Neural cell (in vitro differentiated cells): Measurements from ENCODE around the gene ORC5. TPM values are rescaled to one million over a fixed set of nuclear protein-coding genes. Genes with fewer than 3 reads are reported as not detected.

Experiments
- H2AFZ ChIP-seq: fragments of 200-600, 300-800 bp; sonication (generic), shearing (Covaris generic); 2 replicates; pipeline ENCODE4 v1.6.0; 2014; ENCODE audit warnings: low read depth, mild to moderate bottlenecking, antibody characterized with exemption, low read length, moderate library complexity
- H3F3A ChIP-seq: fragments of 200-600 bp; shearing (Covaris generic); 2 replicates; pipeline ENCODE4 v1.6.1; 2016; ENCODE audit warnings: mild to moderate bottlenecking, moderate library complexity, mixed read lengths, antibody characterized with exemption, low read length; ENCODE audit not compliant: insufficient read depth, poor library complexity, severe bottlenecking
- H3K27ac ChIP-seq: fragments of 200-600, 300-800 bp; sonication (generic), shearing (Covaris generic); 2 replicates; pipeline ENCODE4 v1.5.1; 2014; ENCODE audit warnings: mild to moderate bottlenecking, low read length, moderate library complexity
- H3K27me3 ChIP-seq: fragments of 300-800, 200-600 bp; sonication (generic), shearing (Covaris generic); 2 replicates; pipeline ENCODE4 v1.6.0; 2014; ENCODE audit warnings: mild to moderate bottlenecking, low read depth, low read length, moderate library complexity; ENCODE audit not compliant: insufficient read depth
- H3K36me3 ChIP-seq: fragments of 300-800, 200-600 bp; sonication (generic), shearing (Covaris generic); 2 replicates; pipeline ENCODE4 v1.5.1; 2014; ENCODE audit warnings: mild to moderate bottlenecking, antibody characterized with exemption, low read length, moderate library complexity; ENCODE audit not compliant: insufficient read depth
- H3K4me2 ChIP-seq: fragments of 300-800, 200-600 bp; sonication (generic), shearing (Covaris generic); 2 replicates; pipeline ENCODE4 v1.6.0; 2014; ENCODE audit warnings: mild to moderate bottlenecking, low read length
- H3K4me3 ChIP-seq: fragments of 300-800, 200-600 bp; sonication (generic), shearing (Covaris generic); 2 replicates; pipeline ENCODE4 v1.5.1; 2014; ENCODE audit warnings: mild to moderate bottlenecking, low read length, moderate library complexity
- H3K79me2 ChIP-seq: fragments of 200-600 bp; shearing (Covaris generic); replicated peaks from 2 replicates; pipeline ENCODE4 v1.6.0; 2014; ENCODE audit warnings: mild to moderate bottlenecking, low read length, moderate library complexity; ENCODE audit not compliant: insufficient read depth
- H3K9ac ChIP-seq: fragments of 300-800, 200-600 bp; sonication (generic), shearing (Covaris generic); 2 replicates; pipeline ENCODE4 v1.6.1; 2016; ENCODE audit warnings: mild to moderate bottlenecking, low read length, mixed read lengths
- H3K9me2 ChIP-seq: fragments of 200-600 bp; shearing (Covaris generic); 2 replicates; pipeline ENCODE4 v1.6.1; 2016; ENCODE audit warnings: mild to moderate bottlenecking, low read length, mixed read lengths; ENCODE audit not compliant: insufficient read depth
- H3K9me3 ChIP-seq: fragments of 200-600, 300-800 bp; sonication (generic), shearing (Covaris generic); 2 replicates; pipeline ENCODE4 v1.6.1; 2016; ENCODE audit warnings: mild to moderate bottlenecking, mixed run types, low read length, moderate library complexity, mixed read lengths
- H4K20me1 ChIP-seq: fragments of 200-600 bp; shearing (Covaris generic); 2 replicates; pipeline ENCODE4 v1.6.1; 2016; ENCODE audit warnings: mild to moderate bottlenecking, mixed run types; ENCODE audit not compliant: insufficient read depth
- CTCF ChIP-seq: fragments of 450-650 bp; IDR thresholded peaks from 2 replicates; pipeline ENCODE4 v1.5.1; 2014; ENCODE audit warnings: antibody characterized with exemption, mild to moderate bottlenecking, moderate library complexity; ENCODE audit not compliant: poor library complexity, severe bottlenecking
- EP300 ChIP-seq: fragments of 450-650 bp; conservative IDR thresholded peaks from 2 replicates; pipeline ENCODE4 v1.6.1; 2014; ENCODE audit warnings: antibody characterized with exemption, mild to moderate bottlenecking, moderate library complexity; ENCODE audit not compliant: poor library complexity, severe bottlenecking
- EZH2 ChIP-seq: fragments of 200-600, 300-800 bp; shearing (Covaris generic), sonication (generic); IDR thresholded peaks from 2 replicates; pipeline ENCODE4 v1.6.1; 2014; ENCODE audit warnings: antibody characterized with exemption, low read length, borderline replicate concordance, mild to moderate bottlenecking; ENCODE audit not compliant: insufficient read depth, poor library complexity, severe bottlenecking
- MXI1 ChIP-seq: fragments of 450-650 bp; conservative IDR thresholded peaks from 2 replicates; pipeline ENCODE4 v1.6.1; 2014; ENCODE audit warnings: antibody characterized with exemption, mild to moderate bottlenecking; ENCODE audit not compliant: poor library complexity, severe bottlenecking
- POLR2AphosphoS5 ChIP-seq: IDR thresholded peaks from 2 replicates; pipeline ENCODE4 v1.6.1; 2012
- RAD21 ChIP-seq: fragments of 450-650 bp; conservative IDR thresholded peaks from 2 replicates; pipeline ENCODE4 v1.6.1; 2014; ENCODE audit warnings: antibody characterized with exemption, mild to moderate bottlenecking, moderate library complexity
- REST ChIP-seq: IDR thresholded peaks from 2 replicates; pipeline ENCODE4 v1.6.1; 2012; ENCODE audit warnings: borderline replicate concordance
- SMC3 ChIP-seq: fragments of 450-650 bp; conservative IDR thresholded peaks from 2 replicates; pipeline ENCODE4 v1.6.1; 2014; ENCODE audit warnings: antibody characterized with exemption, mild to moderate bottlenecking, moderate library complexity; ENCODE audit not compliant: poor library complexity
- TAF1 ChIP-seq: IDR thresholded peaks from 2 replicates; pipeline ENCODE4 v1.6.1; 2012; ENCODE audit warnings: low read depth
- polyA plus RNA-seq: library from polyadenylated mRNA; depleted of rRNA; stranded (reverse); fragments of >200 nt; gene quantifications from 2 replicates; pipeline ENCODE4 v1.2.3, GENCODE V29; 2014

The ORC5 gene
- polyA plus RNA-seq, 1 donor from 2014 or later, result 23.4 TPM

- Histone ChIP-seq H3F3A (no peaks in the 10 kb centered on the region), H3K27ac (no peak overlapping the region), H3K9me3 (no peaks in the 10 kb centered on the region), H4K20me1 (no peaks in the 10 kb centered on the region), H3K4me3 (no peak overlapping the region), H2AFZ (no peak overlapping the region), H3K36me3 (no peaks in the 10 kb centered on the region), H3K9me2 (no peaks in the 10 kb centered on the region), H3K79me2 (no peaks in the 10 kb centered on the region), H3K4me2 (no peak overlapping the region), H3K9ac (no peak overlapping the region), H3K27me3 (no peaks in the 10 kb centered on the region)
- no peak for TF ChIP-seq CTCF
- no peak for TF ChIP-seq TAF1
- TF ChIP-seq REST, result no peak
- TF ChIP-seq EP300, result no peak
- TF ChIP-seq POLR2AphosphoS5, result no peak
- no peak for TF ChIP-seq MXI1
- TF ChIP-seq EZH2, result no peak
- TF ChIP-seq RAD21, result no peak
Measured at GRCh38 chr7:104112623-104113022, 95.2 kb downstream of the ORC5 start.

- no peak for TF ChIP-seq CTCF
- TF ChIP-seq REST, result no peak
- TF ChIP-seq POLR2AphosphoS5, result no peak
- no peak for TF ChIP-seq EZH2
- TF ChIP-seq SMC3, result no peak
- TF ChIP-seq MXI1, result no peak
- no peak for TF ChIP-seq EP300
- TF ChIP-seq RAD21, result no peak
- TF ChIP-seq TAF1, result no peak
- Histone ChIP-seq H3K9me3 (no peaks in the 10 kb centered on the region), H3F3A (no peaks in the 10 kb centered on the region), H3K4me3 (no peak overlapping the region), H3K27ac (no peak overlapping the region), H3K79me2 (no peaks in the 10 kb centered on the region), H3K4me2 (no peak overlapping the region), H2AFZ (no peak overlapping the region), H4K20me1 (no peaks in the 10 kb centered on the region), H3K9me2 (no peaks in the 10 kb centered on the region), H3K27me3 (no peaks in the 10 kb centered on the region), H3K36me3 (no peaks in the 10 kb centered on the region), H3K9ac (no peak overlapping the region)
Measured at GRCh38 chr7:104111271-104111670, 96.5 kb downstream of the ORC5 start.
